Gastrocnemius medialis (tissue), 4 donors: Measurements from ENCODE around the gene HHLA2. TPM values are rescaled to one million over a fixed set of nuclear protein-coding genes. Genes with fewer than 3 reads are reported as not detected.

Source experiments
- ATAC-seq, 2 donors: fragments of 150-250 bp; one replicate each; pipeline ENCODE4 v1.9.1; 2016
- DNase-seq, 2 donors: peaks; one replicate each; pipeline ENCODE4 v3.0.0-alpha.2; 2019
- H3K27ac ChIP-seq, 4 donors: fragments of 200-600 bp; sonication (generic); 1 replicate in 1 of 4; 2 replicates in 3 of 4; pipeline ENCODE4 v1.5.1; 2016 to 2018; ENCODE audit warnings: mild to moderate bottlenecking in 2 of 4, moderate library complexity in 1 of 4
- H3K27me3 ChIP-seq, 3 donors: fragments of 200-600 bp; sonication (generic) in 2 of 3; 1 replicate in 1 of 3; 2 replicates in 2 of 3; pipeline versions ENCODE4 v1.5.1 to v1.6.0; 2016 to 2019; ENCODE audit warnings: mild to moderate bottlenecking in 1 of 3, moderate library complexity in 1 of 3
- H3K36me3 ChIP-seq, 2 donors: fragments of 200-600 bp; sonication (generic) in 1 of 2; one replicate each; pipeline ENCODE4 v1.5.1; 2017 to 2018
- H3K4me1 ChIP-seq, 2 donors: fragments of 200-600 bp; sonication (generic) in 1 of 2; one replicate each; pipeline ENCODE4 v1.5.1; 2016 to 2017; ENCODE audit warnings: mild to moderate bottlenecking in 2 of 2
- H3K4me3 ChIP-seq, 4 donors: fragments of 200-600 bp; sonication (generic) in 3 of 4; 1 replicate in 1 of 4; 2 replicates in 3 of 4; pipeline ENCODE4 v1.5.1; 2016 to 2019; ENCODE audit warnings: mild to moderate bottlenecking in 2 of 4
- H3K9me3 ChIP-seq, 3 donors: fragments of 200-600 bp; sonication (generic) in 2 of 3; 1 replicate in 1 of 3; 2 replicates in 2 of 3; pipeline ENCODE4 v1.5.1; 2016 to 2019
- CTCF ChIP-seq, 5 experiments: fragments of 450-650 bp in 3 of 5; fragments of 200-600 bp in 2 of 5; sonication (generic) in 2 of 5; IDR thresholded peaks in 4 of 5; conservative IDR thresholded peaks in 1 of 5; 1 replicate in 4 of 5; 2 replicates in 1 of 5; pipeline ENCODE4 v1.5.1; 2016 to 2019; ENCODE audit warnings: antibody characterized with exemption in 5 of 5, mild to moderate bottlenecking in 3 of 5, moderate library complexity in 3 of 5
- POLR2A ChIP-seq, 2 donors: fragments of 450-650 bp; IDR thresholded peaks; one replicate each; pipeline ENCODE4 v1.6.1; 2017; ENCODE audit warnings: antibody characterized with exemption in 2 of 2, mild to moderate bottlenecking in 2 of 2, moderate library complexity in 2 of 2
- in situ Hi-C, 4 donors: fragments of 200-750 bp; cut with MboI; loops; one replicate each; pipeline versions ENCODE4 v1.15.0 to v1.8.0; 2017; ENCODE audit warnings: low sequenced_read_pairs in 4 of 4
- intact Hi-C: fragments of 100-400 bp; cut with DNase I; formaldehyde crosslinking; loops from one replicate; pipeline ENCODE4 v1.15.1; 2023; ENCODE audit warnings: low total_unique reads
- total RNA-seq, 4 donors: library from RNA; depleted of rRNA; stranded (reverse); fragments of >200 nt; gene quantifications; one replicate each; pipeline versions ENCODE4 v1.1.0 to v1.2.3, GENCODE V29; 2016

Gene HHLA2
- total RNA-seq, 4 donors from 2014 or later: 0.49 TPM; not detected in 3

GRCh38 chr3:108394563-108394962 is 98.2 kb downstream of the HHLA2 start:
- intact Hi-C loops (no loop called here), in situ Hi-C loops (no loop called here)
- Histone ChIP-seq H3K36me3 (no peaks in the 10 kb centered on the region), H3K4me1 (no peaks in the 10 kb centered on the region), H3K4me3 (no peak overlapping the region), H3K27ac (no peak overlapping the region), H3K9me3 (no peaks in the 10 kb centered on the region), H3K27me3 (no peaks in the 10 kb centered on the region)
- TF ChIP-seq POLR2A (IDR thresholded peaks at IDR 0.05): no peak
- TF ChIP-seq CTCF (IDR thresholded peaks at IDR 0.05 in 4 of 5, conservative IDR thresholded peaks at IDR 0.05 in 1 of 5): no peak
- ATAC-seq: no peak
- no peak for DNase-seq

- intact Hi-C loops: no loop called here
- no peak overlapping the region for H3K27ac ChIP-seq
- ATAC-seq (no peak), DNase-seq (no peak)
- no peak for TF ChIP-seq POLR2A (IDR thresholded peaks at IDR 0.05)
- no peak for TF ChIP-seq CTCF (IDR thresholded peaks at IDR 0.05 in 4 of 5, conservative IDR thresholded peaks at IDR 0.05 in 1 of 5)
- no peaks in the 10 kb centered on the region for H3K27me3 ChIP-seq
- no peak overlapping the region for H3K4me3 ChIP-seq
- in situ Hi-C loops: no loop called here
- H3K9me3 ChIP-seq: no peaks in the 10 kb centered on the region
- no peaks in the 10 kb centered on the region for H3K4me1 ChIP-seq
- no peaks in the 10 kb centered on the region for H3K36me3 ChIP-seq
These were observed 100.0 kb downstream of the HHLA2 start for GRCh38 chr3:108396336-108396735.

GRCh38 chr3:108398510-108398909 is 102.2 kb downstream of the HHLA2 start:
- Histone ChIP-seq H3K27me3 (no peaks in the 10 kb centered on the region), H3K4me1 (no peaks in the 10 kb centered on the region), H3K27ac (no peak overlapping the region), H3K9me3 (no peaks in the 10 kb centered on the region), H3K4me3 (no peak overlapping the region), H3K36me3 (no peaks in the 10 kb centered on the region)
- no peak for ATAC-seq
- TF ChIP-seq POLR2A (IDR thresholded peaks at IDR 0.05) (no peak), CTCF (IDR thresholded peaks at IDR 0.05 in 4 of 5, conservative IDR thresholded peaks at IDR 0.05 in 1 of 5) (no peak)
- DNase-seq: no peak
- in situ Hi-C loops (no loop called here), intact Hi-C loops (no loop called here)

- Histone ChIP-seq H3K27ac (no peak overlapping the region), H3K36me3 (no peaks in the 10 kb centered on the region), H3K27me3 (no peaks in the 10 kb centered on the region), H3K4me3 (no peak overlapping the region), H3K4me1 (no peaks in the 10 kb centered on the region), H3K9me3 (no peaks in the 10 kb centered on the region)
- intact Hi-C loops: no loop called here
- in situ Hi-C loops: loop anchor here in 1 of 4 donors (25.0 kb wide), 1 partner anchor 465 kb away; no protein-coding TSS in a partner anchor
- no peak for DNase-seq
- no peak for ATAC-seq
- no peak for TF ChIP-seq CTCF (IDR thresholded peaks at IDR 0.05 in 4 of 5, conservative IDR thresholded peaks at IDR 0.05 in 1 of 5)
- no peak for TF ChIP-seq POLR2A (IDR thresholded peaks at IDR 0.05)
These were observed 105.5 kb downstream of the HHLA2 start for GRCh38 chr3:108401836-108402235.

GRCh38 chr3:108403198-108403597 is 106.8 kb downstream of the HHLA2 start:
- intact Hi-C loops (no loop called here), in situ Hi-C loops (loop anchor here in 1 of 4 donors (25.0 kb wide), 1 partner anchor 466 kb away; no protein-coding TSS in a partner anchor)
- TF ChIP-seq CTCF (IDR thresholded peaks at IDR 0.05 in 4 of 5, conservative IDR thresholded peaks at IDR 0.05 in 1 of 5): no peak
- Histone ChIP-seq H3K27me3 (no peaks in the 10 kb centered on the region), H3K9me3 (no peaks in the 10 kb centered on the region), H3K4me3 (no peak overlapping the region), H3K27ac (no peak overlapping the region), H3K36me3 (no peaks in the 10 kb centered on the region), H3K4me1 (no peaks in the 10 kb centered on the region)
- no peak for ATAC-seq
- DNase-seq: no peak
